ENCODE results near the gene GPSM3.

GPSM3 gene

GRCh38 chr6:32204268-32204715 is 11.8 kb upstream of the GPSM3 start:
- no peaks in the 10 kb centered on the region for H3K9me3 ChIP-seq (ENCODE audit: control insufficient read depth in 1 of 2, low read length in 2 of 2)
- H3K36me3 ChIP-seq (ENCODE audit: control insufficient read depth in 1 of 2, insufficient read depth in 2 of 2, low read length in 2 of 2): no peaks in the 10 kb centered on the region
- H3K4me3 ChIP-seq (ENCODE audit: low read depth in 1 of 2, low read length in 2 of 2): no peak overlapping the region
- no peak overlapping the region for H3K27ac ChIP-seq (ENCODE audit: low read depth, low read length)
- H3K4me1 ChIP-seq (ENCODE audit: control insufficient read depth in 1 of 2, insufficient read depth in 2 of 2, low read length in 2 of 2): no peaks in the 10 kb centered on the region
- no peaks in the 10 kb centered on the region for H3K27me3 ChIP-seq (ENCODE audit: control insufficient read depth in 1 of 2, insufficient read depth in 2 of 2, low read length in 2 of 2)
- H3K9ac ChIP-seq (ENCODE audit: low read depth in 1 of 2, low read length in 2 of 2): no peak overlapping the region

GRCh38 chr6:32203426-32204267 is 11.2 kb upstream of the GPSM3 start:
- Histone ChIP-seq H3K36me3 (ENCODE audit: control insufficient read depth in 1 of 2, insufficient read depth in 2 of 2, low read length in 2 of 2) (no peaks in the 10 kb centered on the region), H3K27me3 (ENCODE audit: control insufficient read depth in 1 of 2, insufficient read depth in 2 of 2, low read length in 2 of 2) (no peaks in the 10 kb centered on the region), H3K4me3 (ENCODE audit: low read depth in 1 of 2, low read length in 2 of 2) (no peak overlapping the region), H3K9ac (ENCODE audit: low read depth in 1 of 2, low read length in 2 of 2) (no peak overlapping the region), H3K4me1 (ENCODE audit: control insufficient read depth in 1 of 2, insufficient read depth in 2 of 2, low read length in 2 of 2) (no peaks in the 10 kb centered on the region), H3K9me3 (ENCODE audit: control insufficient read depth in 1 of 2, low read length in 2 of 2) (no peaks in the 10 kb centered on the region), H3K27ac (ENCODE audit: low read depth, low read length) (no peak overlapping the region)

- Histone ChIP-seq H3K4me1 (ENCODE audit: control insufficient read depth in 1 of 2, insufficient read depth in 2 of 2, low read length in 2 of 2) (peaks cover 3 to 4% of the 10 kb centered on the region in 2 donors), H3K9me3 (ENCODE audit: control insufficient read depth in 1 of 2, low read length in 2 of 2) (no peaks in the 10 kb centered on the region), H3K9ac (ENCODE audit: low read depth in 1 of 2, low read length in 2 of 2) (no peak overlapping the region), H3K4me3 (ENCODE audit: low read depth in 1 of 2, low read length in 2 of 2) (no peak overlapping the region), H3K27me3 (ENCODE audit: control insufficient read depth in 1 of 2, insufficient read depth in 2 of 2, low read length in 2 of 2) (no peaks in the 10 kb centered on the region), H3K36me3 (ENCODE audit: control insufficient read depth in 1 of 2, insufficient read depth in 2 of 2, low read length in 2 of 2) (no peaks in the 10 kb centered on the region), H3K27ac (ENCODE audit: low read depth, low read length) (no peak overlapping the region)
Observed at GRCh38 chr6:32202186-32202585, 9.7 kb upstream of the GPSM3 start.

DNA sequence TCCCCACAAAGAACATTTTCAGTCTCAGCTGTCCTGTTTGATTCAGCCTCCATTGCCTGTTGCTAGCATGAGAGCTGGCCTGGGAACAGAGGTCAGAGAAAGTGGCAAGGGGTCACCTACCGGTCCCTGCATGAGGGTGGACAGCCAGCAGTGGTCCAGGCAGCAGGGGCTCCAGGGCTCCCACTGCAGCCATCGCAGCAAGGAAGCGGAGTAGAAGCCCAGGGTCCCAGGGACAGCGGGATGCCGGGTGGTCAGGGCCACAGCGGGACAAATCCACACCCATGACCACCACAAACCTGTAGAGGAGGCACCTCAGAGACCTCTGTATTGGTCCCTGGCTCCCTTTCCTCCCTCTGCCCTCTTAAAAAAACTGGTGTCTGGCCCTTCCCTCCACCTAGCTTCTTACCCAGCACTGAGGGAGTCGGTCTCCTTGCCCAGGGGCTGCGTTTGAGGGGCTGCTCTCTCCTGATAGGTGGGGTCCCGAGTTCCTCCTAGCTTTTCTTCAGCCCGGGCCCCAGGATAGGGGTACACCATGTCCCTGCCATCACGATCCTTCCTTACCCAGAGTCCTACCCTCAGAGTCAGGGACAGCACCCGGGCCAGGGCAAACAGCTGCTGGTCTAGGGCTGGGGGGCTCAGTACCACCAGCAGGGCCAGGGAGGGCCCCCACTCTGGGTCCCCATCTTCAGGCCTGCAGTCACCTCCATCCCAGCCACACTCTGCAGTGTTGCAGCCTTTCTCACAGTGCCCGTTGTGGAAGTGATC is 8.4 kb upstream of the GPSM3 start:
- Histone ChIP-seq H3K4me1 (ENCODE audit: control insufficient read depth in 1 of 2, insufficient read depth in 2 of 2, low read length in 2 of 2) (peaks cover 12% of the 10 kb centered on the region in 2 donors), H3K9me3 (ENCODE audit: control insufficient read depth in 1 of 2, low read length in 2 of 2) (no peaks in the 10 kb centered on the region), H3K4me3 (ENCODE audit: low read depth in 1 of 2, low read length in 2 of 2) (no peak overlapping the region), H3K27me3 (ENCODE audit: control insufficient read depth in 1 of 2, insufficient read depth in 2 of 2, low read length in 2 of 2) (no peaks in the 10 kb centered on the region), H3K36me3 (ENCODE audit: control insufficient read depth in 1 of 2, insufficient read depth in 2 of 2, low read length in 2 of 2) (no peaks in the 10 kb centered on the region), H3K9ac (ENCODE audit: low read depth in 1 of 2, low read length in 2 of 2) (no peak overlapping the region), H3K27ac (ENCODE audit: low read depth, low read length) (no peak overlapping the region)

DNA sequence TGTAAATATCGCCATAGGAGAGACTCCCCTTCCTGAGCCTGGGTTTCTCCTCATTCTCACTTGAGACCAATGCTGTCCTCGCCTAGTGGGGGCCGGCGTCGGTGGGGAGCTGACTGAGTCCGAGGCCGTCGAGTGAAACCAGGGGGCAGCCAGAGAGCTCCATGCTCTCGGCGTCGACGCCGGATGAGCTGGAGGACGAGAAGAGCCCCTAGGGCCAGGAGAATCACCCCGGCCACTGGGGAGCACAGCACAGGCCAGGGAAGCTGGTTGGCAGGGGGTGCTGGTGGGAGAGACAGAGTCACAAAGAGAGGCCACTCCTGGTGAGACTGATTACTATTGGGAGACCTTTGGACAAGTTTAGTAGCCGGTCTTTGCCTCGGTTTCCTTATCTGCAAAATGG is 6.4 kb upstream of the GPSM3 start:
- H3K4me1 ChIP-seq (ENCODE audit: control insufficient read depth in 1 of 2, insufficient read depth in 2 of 2, low read length in 2 of 2): peaks cover 18 to 25% of the 10 kb centered on the region in 2 donors

GRCh38 chr6:32198345-32198696 is 5.9 kb upstream of the GPSM3 start:
- no peaks in the 10 kb centered on the region for H3K9me3 ChIP-seq (ENCODE audit: control insufficient read depth in 1 of 2, low read length in 2 of 2)
- H3K36me3 ChIP-seq (ENCODE audit: control insufficient read depth in 1 of 2, insufficient read depth in 2 of 2, low read length in 2 of 2): no peaks in the 10 kb centered on the region
- H3K4me1 ChIP-seq (ENCODE audit: control insufficient read depth in 1 of 2, insufficient read depth in 2 of 2, low read length in 2 of 2): peaks cover 22 to 25% of the 10 kb centered on the region in 2 donors
- no peak overlapping the region for H3K9ac ChIP-seq (ENCODE audit: low read depth in 1 of 2, low read length in 2 of 2)
- no peak overlapping the region for H3K27ac ChIP-seq (ENCODE audit: low read depth, low read length)
- H3K27me3 ChIP-seq (ENCODE audit: control insufficient read depth in 1 of 2, insufficient read depth in 2 of 2, low read length in 2 of 2): no peaks in the 10 kb centered on the region
- no peak overlapping the region for H3K4me3 ChIP-seq (ENCODE audit: low read depth in 1 of 2, low read length in 2 of 2)

More for the DNA sequence above, 6.4 kb upstream of the GPSM3 start:
- Histone ChIP-seq H3K9ac (ENCODE audit: low read depth in 1 of 2, low read length in 2 of 2) (no peak overlapping the region), H3K36me3 (ENCODE audit: control insufficient read depth in 1 of 2, insufficient read depth in 2 of 2, low read length in 2 of 2) (no peaks in the 10 kb centered on the region), H3K4me3 (ENCODE audit: low read depth in 1 of 2, low read length in 2 of 2) (no peak overlapping the region), H3K27me3 (ENCODE audit: control insufficient read depth in 1 of 2, insufficient read depth in 2 of 2, low read length in 2 of 2) (no peaks in the 10 kb centered on the region), H3K27ac (ENCODE audit: low read depth, low read length) (no peak overlapping the region), H3K9me3 (ENCODE audit: control insufficient read depth in 1 of 2, low read length in 2 of 2) (no peaks in the 10 kb centered on the region)

GRCh38 chr6:32196682-32197616 is 4.5 kb upstream of the GPSM3 start:
- Histone ChIP-seq H3K36me3 (ENCODE audit: control insufficient read depth in 1 of 2, insufficient read depth in 2 of 2, low read length in 2 of 2) (no peaks in the 10 kb centered on the region), H3K9ac (ENCODE audit: low read depth in 1 of 2, low read length in 2 of 2) (peak overlapping the region; percentile 95 to 98), H3K4me1 (ENCODE audit: control insufficient read depth in 1 of 2, insufficient read depth in 2 of 2, low read length in 2 of 2) (peaks cover 25 to 33% of the 10 kb centered on the region in 2 donors), H3K27me3 (ENCODE audit: control insufficient read depth in 1 of 2, insufficient read depth in 2 of 2, low read length in 2 of 2) (no peaks in the 10 kb centered on the region), H3K27ac (ENCODE audit: low read depth, low read length) (peak overlapping the region; percentile 99), H3K4me3 (ENCODE audit: low read depth in 1 of 2, low read length in 2 of 2) (peak overlapping the region; percentile 82 to 86), H3K9me3 (ENCODE audit: control insufficient read depth in 1 of 2, low read length in 2 of 2) (no peaks in the 10 kb centered on the region)

DNA sequence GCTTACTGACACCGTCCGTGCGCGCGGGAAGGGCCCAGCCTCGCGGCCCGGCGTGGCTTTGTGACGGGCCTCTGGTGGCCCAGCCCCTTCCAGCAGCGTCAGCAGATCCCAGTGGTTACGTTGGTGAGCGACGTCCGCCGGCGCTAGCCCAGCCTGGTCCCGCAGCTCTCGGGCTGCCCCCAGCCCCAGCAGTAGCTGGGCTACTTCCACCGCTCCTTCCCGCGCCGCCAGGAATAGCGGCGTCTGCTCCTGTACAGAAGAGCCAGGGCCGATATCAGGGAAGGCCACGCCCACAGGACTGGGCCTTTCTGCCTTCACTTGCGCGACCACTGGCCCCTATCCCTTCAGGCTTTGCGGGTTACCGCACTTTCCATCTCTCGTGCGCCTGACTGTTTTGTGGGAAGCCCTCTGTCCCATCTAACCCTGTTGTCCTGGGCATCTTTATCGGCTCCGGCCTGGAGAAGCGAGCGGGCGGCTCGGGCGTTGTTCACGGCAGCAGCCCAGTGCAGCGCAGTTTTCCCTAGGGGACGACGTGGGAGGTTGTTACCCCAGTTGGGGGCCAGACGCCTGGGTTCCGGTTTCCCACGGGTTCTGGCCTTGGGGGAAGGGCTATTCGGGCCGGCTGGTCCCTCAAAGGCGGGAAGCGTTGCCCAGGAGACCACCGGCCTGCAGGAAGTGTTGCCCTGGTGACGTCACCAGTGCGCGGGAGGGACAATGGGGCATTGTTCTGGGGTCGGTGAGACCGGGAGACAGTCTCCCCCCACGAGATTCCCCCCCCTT is 3.6 kb upstream of the GPSM3 start:
- H3K9me3 ChIP-seq (ENCODE audit: control insufficient read depth in 1 of 2, low read length in 2 of 2): no peaks in the 10 kb centered on the region
- H3K27ac ChIP-seq (ENCODE audit: low read depth, low read length): peak overlapping the region; percentile 99
- H3K36me3 ChIP-seq (ENCODE audit: control insufficient read depth in 1 of 2, insufficient read depth in 2 of 2, low read length in 2 of 2): no peaks in the 10 kb centered on the region
- no peaks in the 10 kb centered on the region for H3K27me3 ChIP-seq (ENCODE audit: control insufficient read depth in 1 of 2, insufficient read depth in 2 of 2, low read length in 2 of 2)
- peak overlapping the region; percentile 82 to 86 for H3K4me3 ChIP-seq (ENCODE audit: low read depth in 1 of 2, low read length in 2 of 2)
- peak overlapping the region; percentile 95 to 98 for H3K9ac ChIP-seq (ENCODE audit: low read depth in 1 of 2, low read length in 2 of 2)
- peaks cover 31 to 42% of the 10 kb centered on the region in 2 donors for H3K4me1 ChIP-seq (ENCODE audit: control insufficient read depth in 1 of 2, insufficient read depth in 2 of 2, low read length in 2 of 2)

DNA sequence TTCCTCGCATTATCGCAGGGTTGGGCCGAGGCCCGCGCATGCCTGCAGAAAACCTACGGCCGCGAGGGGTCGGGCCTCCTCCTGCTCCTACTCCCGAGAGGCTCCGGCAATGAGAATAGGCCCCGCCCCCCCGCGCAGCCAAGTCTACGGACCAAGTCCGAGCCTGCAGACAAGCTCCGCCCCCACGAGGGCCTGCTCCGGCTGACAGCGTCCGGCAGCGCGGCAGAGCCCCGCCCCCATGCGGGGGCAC is 3.1 kb upstream of the GPSM3 start:
- Histone ChIP-seq H3K9me3 (ENCODE audit: control insufficient read depth in 1 of 2, low read length in 2 of 2) (no peaks in the 10 kb centered on the region), H3K4me3 (ENCODE audit: low read depth in 1 of 2, low read length in 2 of 2) (peak overlapping the region; percentile 63 to 86), H3K27me3 (ENCODE audit: control insufficient read depth in 1 of 2, insufficient read depth in 2 of 2, low read length in 2 of 2) (no peaks in the 10 kb centered on the region), H3K27ac (ENCODE audit: low read depth, low read length) (peak overlapping the region; percentile 99), H3K4me1 (ENCODE audit: control insufficient read depth in 1 of 2, insufficient read depth in 2 of 2, low read length in 2 of 2) (peaks cover 36 to 46% of the 10 kb centered on the region in 2 donors), H3K9ac (ENCODE audit: low read depth in 1 of 2, low read length in 2 of 2) (peak overlapping the region in 1 of 2 donors; percentile 98), H3K36me3 (ENCODE audit: control insufficient read depth in 1 of 2, insufficient read depth in 2 of 2, low read length in 2 of 2) (no peaks in the 10 kb centered on the region)
